NCI-H345 (cell line): Measurements from ENCODE around the gene CORO6.

Experiments used
- DNase-seq: peaks from one replicate; lab custom pipeline; 2025; lab: John Stamatoyannopoulos, UW

Gene CORO6

GRCh38 chr17:29577001-29577370 is 45.7 kb downstream of the CORO6 start:
- DNase-seq: no peak

GRCh38 chr17:29576214-29577000 is 46.3 kb downstream of the CORO6 start:
- DNase-seq: no peak

- DNase-seq: no peak
Measured at GRCh38 chr17:29575511-29576213, 47.0 kb downstream of the CORO6 start.

GRCh38 chr17:29574732-29575510 is 47.8 kb downstream of the CORO6 start:
- DNase-seq: no peak

GRCh38 chr17:29573871-29574731 is 48.6 kb downstream of the CORO6 start:
- DNase-seq: no peak

- no peak for DNase-seq
Measured at GRCh38 chr17:29573558-29573869, 49.2 kb downstream of the CORO6 start.

GRCh38 chr17:29572691-29573557 is 49.8 kb downstream of the CORO6 start:
- no peak for DNase-seq

GRCh38 chr17:29571883-29572681 is 50.6 kb downstream of the CORO6 start:
- no peak for DNase-seq

- DNase-seq: no peak
Measured at GRCh38 chr17:29571486-29571882, 51.2 kb downstream of the CORO6 start.

GRCh38 chr17:29570521-29570920 is 52.2 kb downstream of the CORO6 start:
- DNase-seq: no peak

GRCh38 chr17:29569245-29569950 is 53.3 kb downstream of the CORO6 start:
- no peak for DNase-seq

GRCh38 chr17:29568331-29569244 is 54.1 kb downstream of the CORO6 start, which contains the start of gene TP53I13:
Gene TP53I13 (plus strand): TSS chr17:29568701. CDS start chr17:29568759, 58 bp downstream.
- peak; percentile 73 for DNase-seq

- DNase-seq: peak; percentile 49
Measured at GRCh38 chr17:29567554-29568330, 55.0 kb downstream of the CORO6 start.

GRCh38 chr17:29567304-29567553 is 55.5 kb downstream of the CORO6 start:
- no peak for DNase-seq

- peak; percentile 58 for DNase-seq
Measured at GRCh38 chr17:29566473-29567303, 56.0 kb downstream of the CORO6 start, which contains the start of gene ABHD15. Gene ABHD15 (minus strand): TSS chr17:29567037. CDS start chr17:29566966, 71 bp downstream.

- DNase-seq: peak; percentile 72
Measured at GRCh38 chr17:29565643-29566472, 56.9 kb downstream of the CORO6 start.
